IMR-90 (cell line): Measurements from ENCODE around the gene ASAP2. TPM values are rescaled to one million over a fixed set of nuclear protein-coding genes. Genes with fewer than 3 reads are reported as not detected.
A peak's percentile ranks its signal among the peaks of the same experiment; 100 is the strongest.

Source experiments
- ATAC-seq: fragments of 200-7000 bp; cut with Tn5 transposase; 2 replicates; pipeline ENCODE4 v1.9.1; 2020; ENCODE audit warnings: low read depth, mild to moderate bottlenecking, moderate library complexity
- BruUV-seq: library from RNA; stranded (reverse); fragments of 400-500 nt; replicated peaks from 2 replicates; lab custom pipeline; 2021; lab: Mats Ljungman, UMichigan
- CTCF ChIA-PET: fragments of 300-600 bp; formaldehyde crosslinking; extraction: SDS; loops from one replicate; lab custom pipeline; 2021; ENCODE audit warnings: antibody characterized with exemption; lab: Yijun Ruan, JAX
- POLR2A ChIA-PET: fragments of 300-600 bp; sonication (Branson Sonifier 250); formaldehyde crosslinking; loops from one replicate; lab custom pipeline; 2022; ENCODE audit warnings: antibody characterized with exemption; ENCODE audit not compliant: unreplicated experiment; lab: Charles Lee
- DNase-seq: peaks from one replicate; pipeline ENCODE4 v3.0.0; 2013
- H2AFZ ChIP-seq: replicated peaks from 2 replicates; pipeline ENCODE3; 2013; ENCODE audit warnings: low read length, mild to moderate bottlenecking; ENCODE audit not compliant: poor library complexity
- H2AK5ac ChIP-seq: 2 replicates; pipeline ENCODE4 v1.6.1; 2013; ENCODE audit warnings: low read depth, low read length, inconsistent platforms
- H2AK9ac ChIP-seq: replicated peaks from 2 replicates; pipeline ENCODE3; 2013; ENCODE audit warnings: mild to moderate bottlenecking, low read depth, low read length, moderate library complexity; ENCODE audit not compliant: poor library complexity
- H2BK120ac ChIP-seq: 2 replicates; pipeline ENCODE4 v1.6.1; 2013; ENCODE audit warnings: low read depth, low read length, inconsistent platforms
- H2BK15ac ChIP-seq: 3 replicates; pipeline ENCODE4 v1.6.1; 2013; ENCODE audit warnings: low read depth, low read length, inconsistent platforms
- H2BK20ac ChIP-seq: 2 replicates; pipeline ENCODE4 v1.6.1; 2013; ENCODE audit warnings: low read depth, mild to moderate bottlenecking, inconsistent platforms, low read length, moderate library complexity
- H2BK5ac ChIP-seq: 2 replicates; pipeline ENCODE4 v1.6.1; 2013; ENCODE audit warnings: mild to moderate bottlenecking, low read depth, low read length, inconsistent platforms; ENCODE audit not compliant: poor library complexity, severe bottlenecking
- H3K14ac ChIP-seq: replicated peaks from 2 replicates; pipeline ENCODE4 v1.6.1; 2013; ENCODE audit warnings: low read depth, low read length, inconsistent platforms
- H3K18ac ChIP-seq: 2 replicates; pipeline ENCODE4 v1.6.1; 2013; ENCODE audit warnings: low read depth, low read length, control low read depth
- H3K23ac ChIP-seq: 2 replicates; pipeline ENCODE4 v1.6.1; 2013; ENCODE audit warnings: low read depth, low read length, inconsistent platforms
- H3K27ac ChIP-seq: 2 replicates; pipeline ENCODE4 v1.5.1; 2013; ENCODE audit warnings: mild to moderate bottlenecking, control low read depth, low read length; ENCODE audit not compliant: insufficient read depth
- H3K27me3 ChIP-seq: 2 replicates; pipeline ENCODE4 v1.6.1; 2013; ENCODE audit warnings: low read length; ENCODE audit not compliant: control insufficient read depth, insufficient read depth
- H3K36me3 ChIP-seq: 2 replicates; pipeline ENCODE4 v1.6.1; 2013; ENCODE audit warnings: low read length, mixed read lengths; ENCODE audit not compliant: control insufficient read depth, insufficient read depth
- H3K4ac ChIP-seq: 2 replicates; pipeline ENCODE4 v1.6.1; 2013; ENCODE audit warnings: low read depth, low read length, inconsistent platforms
- H3K4me1 ChIP-seq: 2 replicates; pipeline ENCODE4 v1.6.1; 2013; ENCODE audit warnings: low read length, mixed read lengths; ENCODE audit not compliant: control insufficient read depth, insufficient read depth
- H3K4me2 ChIP-seq: 2 replicates; pipeline ENCODE4 v1.6.1; 2013; ENCODE audit warnings: low read depth, mild to moderate bottlenecking, control low read depth, low read length, moderate library complexity
- H3K4me3 ChIP-seq: 2 replicates; pipeline ENCODE4 v1.5.1; 2013; ENCODE audit warnings: low read depth, mild to moderate bottlenecking, control low read depth, low read length, moderate library complexity; ENCODE audit not compliant: insufficient read depth
- H3K56ac ChIP-seq: 2 replicates; pipeline ENCODE4 v1.6.1; 2013; ENCODE audit warnings: low read length, inconsistent platforms; ENCODE audit not compliant: insufficient read depth; ENCODE audit errors: extremely low read depth
- H3K79me1 ChIP-seq, 2 experiments: 2 replicates each; pipeline ENCODE4 v1.6.1; 2013; ENCODE audit warnings: low read length in 2 of 2, inconsistent platforms in 1 of 2, low read depth in 1 of 2
- H3K9ac ChIP-seq: 2 replicates; pipeline ENCODE4 v1.6.1; 2013; ENCODE audit warnings: low read depth, low read length, control low read depth
- H3K9me1 ChIP-seq: 2 replicates; pipeline ENCODE4 v1.6.1; 2013; ENCODE audit warnings: low read length, inconsistent platforms; ENCODE audit not compliant: insufficient read depth
- H3K9me3 ChIP-seq: 2 replicates; pipeline ENCODE4 v1.6.1; 2013; ENCODE audit warnings: low read length; ENCODE audit not compliant: control insufficient read depth, insufficient read depth
- H4K20me1 ChIP-seq: 2 replicates; pipeline ENCODE4 v1.6.1; 2013; ENCODE audit warnings: low read length, inconsistent platforms; ENCODE audit not compliant: insufficient read depth
- H4K5ac ChIP-seq: 2 replicates; pipeline ENCODE4 v1.6.1; 2013; ENCODE audit warnings: mild to moderate bottlenecking, low read depth, low read length, control low read depth
- H4K8ac ChIP-seq, 2 experiments: 2 replicates each; pipeline ENCODE4 v1.6.1; 2013; ENCODE audit warnings: low read depth in 2 of 2, low read length in 2 of 2, control low read depth in 1 of 2, inconsistent platforms in 1 of 2
- H4K91ac ChIP-seq: 2 replicates; pipeline ENCODE4 v1.6.1; 2013; ENCODE audit warnings: low read depth, low read length, inconsistent platforms; ENCODE audit not compliant: insufficient read depth
- BHLHE40 ChIP-seq: fragments of 150-350 bp; IDR thresholded peaks from 2 replicates; pipeline ENCODE4 v1.6.1; 2016; ENCODE audit warnings: mild to moderate bottlenecking, low read depth, low read length
- CTCF ChIP-seq: conservative IDR thresholded peaks from 2 replicates; pipeline ENCODE4 v1.5.1; 2012; ENCODE audit warnings: mild to moderate bottlenecking, low read depth, low read length, improper control_type of control experiment
- MAFK ChIP-seq: IDR thresholded peaks from 2 replicates; pipeline ENCODE4 v1.6.1; 2012; ENCODE audit warnings: low read depth, low read length, improper control_type of control experiment
- MXI1 ChIP-seq: IDR thresholded peaks from 2 replicates; pipeline ENCODE4 v1.6.1; 2012; ENCODE audit warnings: low read depth, mild to moderate bottlenecking, low read length, moderate library complexity, borderline replicate concordance
- POLR2A ChIP-seq: IDR thresholded peaks from 2 replicates; pipeline ENCODE4 v1.6.1; 2012; ENCODE audit warnings: mild to moderate bottlenecking, low read depth, low read length
- RFX5 ChIP-seq: IDR thresholded peaks from 2 replicates; pipeline ENCODE4 v1.8.0; 2012; ENCODE audit warnings: low read depth, mild to moderate bottlenecking, low read length, moderate library complexity
- WGBS, 2 experiments: methylation state at CpG; one replicate each; pipeline versions ENCODE4 v1.1.5 to v1.1.7; 2013; ENCODE audit warnings: missing lambda C conversion rate in 2 of 2; ENCODE audit not compliant: insufficient read length in 1 of 2; ENCODE audit errors: extremely low coverage in 2 of 2; 5-methylcytosine and 5-hydroxymethylcytosine counted together
- dilution Hi-C: fragments of 300-500 bp; cut with HindIII; formaldehyde crosslinking; loops from one replicate; pipeline ENCODE4 v1.14.3; 2018; ENCODE audit warnings: low sequenced_read_pairs; ENCODE audit not compliant: unreplicated experiment
- in situ Hi-C: fragments of 300-500 bp; cut with MboI; formaldehyde crosslinking; loops from 3 replicates; pipeline ENCODE4 v1.14.3; 2019; ENCODE audit warnings: low sequenced_read_pairs, inconsistent platforms, mixed read lengths
- intact Hi-C: fragments of 100-400 bp; cut with micrococcal nuclease; formaldehyde crosslinking; loops from 2 replicates; pipeline ENCODE4 v1.10.0; 2022
- polyA plus RNA-seq, 3 experiments: library from polyadenylated mRNA; depleted of rRNA; stranded (reverse); fragments of >200 nt; gene quantifications; 2 replicates each; pipeline ENCODE4 v1.2.3, GENCODE V29; 2012; ENCODE audit warnings: low replicate concordance in 1 of 3
- total RNA-seq: library from RNA; depleted of rRNA; stranded (reverse); fragments of >200 nt; gene quantifications from 2 replicates; pipeline ENCODE4 v1.2.3, GENCODE V29; 2012

ASAP2 gene
- total and polyA plus RNA-seq, 2 of the 4 experiments (the other 2 are of a cell fraction), result 19.7 to 28.1 TPM

GRCh38 chr2:9226458-9227380 lies 20.1 kb downstream of the ASAP2 start (continued):
- TF ChIP-seq MXI1, result no peak
- TF ChIP-seq POLR2A, result no peak

- no TSS peak for BruUV-seq
- Histone ChIP-seq H3K18ac (peak overlapping the region; percentile 38; the same call in 1 of the 2 replicates), H3K4me2 (peak overlapping the region; percentile 51; the same call in 1 of the 2 replicates), H3K4me1 (peaks cover 52% of the 10 kb centered on the region), H3K36me3 (no peaks in the 10 kb centered on the region), H2BK20ac (peak overlapping the region; percentile 36), H3K4ac (peak overlapping the region; percentile 38; the same call in 1 of the 2 replicates), H3K14ac (peak overlapping the region; percentile 58; the same call in 1 of the 2 replicates), H3K4me3 (no peak overlapping the region), H3K23ac (peak overlapping the region; percentile 13; the same call in 1 of the 2 replicates), H3K27me3 (no peaks in the 10 kb centered on the region), H2AFZ (no peak overlapping the region), H2BK15ac (peak overlapping the region; percentile 3; the same call in 1 of the 3 replicates), H2BK120ac (peak overlapping the region; percentile 28; the same call in 1 of the 2 replicates), H3K79me1 (peaks cover 66 to 95% of the 10 kb centered on the region in 2 experiments), H3K9me3 (no peaks in the 10 kb centered on the region), H2BK5ac (peak overlapping the region; percentile 80), H3K9ac (no peak overlapping the region), H3K9me1 (peaks cover 75% of the 10 kb centered on the region), H3K27ac (peak overlapping the region; percentile 12; the same call in 1 of the 2 replicates), H2AK9ac (no peak overlapping the region), H3K56ac (no peak overlapping the region), H4K20me1 (peaks cover 75% of the 10 kb centered on the region), H2AK5ac (peak overlapping the region; percentile 48; the same call in 1 of the 2 replicates), H4K91ac (peak overlapping the region; percentile 6; the same call in 1 of the 2 replicates), H4K5ac (no peak overlapping the region; the same call in 1 of the 2 replicates), H4K8ac (peak overlapping the region in 1 of 2 experiments; percentile 56; a peak in 1 of 4 replicates)
- dilution Hi-C loops, result no loop called here
- DNase-seq, result peak; percentile 88
- intact Hi-C loops, result no loop called here
- peak; percentile 43 for ATAC-seq
- TF ChIP-seq CTCF (no peak), BHLHE40 (no peak), RFX5 (no peak), MAFK (peak; percentile 38; the same call in 1 of the 2 replicates)
- no CpG with 5 or more reads among the region's 4 CpGs for WGBS, 2 experiments
- in situ Hi-C loops, result no loop called here
- ChIA-PET POLR2A (no interaction called here), CTCF (no interaction called here)
These were observed 21.6 kb downstream of the ASAP2 start for GRCh38 chr2:9228088-9228751.
